HepG2 (cell line): ENCODE measurements around the gene APEX1. TPM values are rescaled to one million over a fixed set of nuclear protein-coding genes. Genes with fewer than 3 reads are reported as not detected.

Experiments used
- ARNT ChIP-seq: fragments of 450-650 bp; IDR thresholded peaks from 2 replicates; pipeline ENCODE4 v1.6.1; 2017
- BRCA1 ChIP-seq: sonication (generic); formaldehyde crosslinking; IDR thresholded peaks from 2 replicates; pipeline ENCODE4 v1.4.0; 2020; ENCODE audit warnings: missing genetic modification reagents
- CREM ChIP-seq, 2 experiments: sonication (generic) in 1 of 2; formaldehyde crosslinking in 1 of 2; IDR thresholded peaks; 2 replicates each; pipeline versions ENCODE4 v1.4.0 to v1.6.1; 2016 to 2020; ENCODE audit warnings: antibody characterized with exemption in 1 of 2, mild to moderate bottlenecking in 1 of 2, missing genetic modification reagents in 1 of 2
- DNMT3B ChIP-seq: conservative IDR thresholded peaks from 2 replicates; pipeline ENCODE4 v1.6.1; 2016; ENCODE audit warnings: missing biosample characterization, control low read depth
- ERF ChIP-seq: IDR thresholded peaks from 2 replicates; pipeline ENCODE4 v1.6.1; 2018; ENCODE audit warnings: missing biosample characterization, missing genetic modification reagents
- POLR2AphosphoS5 ChIP-seq: IDR thresholded peaks from 2 replicates; pipeline ENCODE4 v1.6.1; 2012; ENCODE audit warnings: low read depth, low read length
- PRPF4 ChIP-seq: fragments of 200-400 bp; formaldehyde crosslinking; IDR thresholded peaks from 2 replicates; pipeline ENCODE4 v1.6.1; 2016; ENCODE audit warnings: low read length, low read depth; ENCODE audit not compliant: poor library complexity, severe bottlenecking
- SNAPC2 ChIP-seq: sonication (generic); formaldehyde crosslinking; IDR thresholded peaks from 2 replicates; pipeline ENCODE4 v1.8.1; 2022; ENCODE audit warnings: mild to moderate bottlenecking, missing genetic modification reagents
- ZFP62 ChIP-seq: sonication (generic); formaldehyde crosslinking; IDR thresholded peaks from 2 replicates; pipeline ENCODE4 v1.4.0; 2020; ENCODE audit warnings: missing genetic modification reagents
- ZNF124 ChIP-seq: sonication (generic); formaldehyde crosslinking; IDR thresholded peaks from 2 replicates; pipeline ENCODE4 v1.4.0; 2020; ENCODE audit warnings: missing genetic modification reagents
- ZNF563 ChIP-seq: sonication (generic); formaldehyde crosslinking; IDR thresholded peaks from 2 replicates; pipeline ENCODE4 v1.8.0; 2022; ENCODE audit warnings: mild to moderate bottlenecking, moderate library complexity, missing genetic modification reagents
- ZSCAN25 ChIP-seq: sonication (generic); formaldehyde crosslinking; IDR thresholded peaks from 2 replicates; pipeline ENCODE4 v1.8.0; 2022; ENCODE audit warnings: mild to moderate bottlenecking, missing genetic modification reagents
- ZSCAN9 ChIP-seq: IDR thresholded peaks from 2 replicates; pipeline ENCODE4 v1.6.1; 2016; ENCODE audit warnings: borderline replicate concordance
- polyA plus RNA-seq, 8 experiments: library from polyadenylated mRNA; depleted of rRNA in 3 of 8; stranded (reverse) in 7 of 8; unstranded in 1 of 8; fragments of >200 nt; fragmentation: Illumina TruSeq in 4 of 8; extraction: Trizol in 4 of 8; gene quantifications; 2 replicates each; pipeline versions ENCODE4 v1.2.1 to v1.2.3, GENCODE V29; 2011 to 2016; ENCODE audit warnings: low read depth in 4 of 8, missing spikeins in 1 of 8, mixed read lengths in 1 of 8; ENCODE audit not compliant: insufficient read depth in 1 of 8
- total RNA-seq, 5 experiments: library from RNA; depleted of rRNA; stranded (reverse); fragments of >200 nt; fragmentation: Illumina TruSeq; extraction: Trizol; gene quantifications; 2 replicates each; pipeline ENCODE4 v1.2.3, GENCODE V29; 2016; ENCODE audit warnings: low read depth in 1 of 5
- TF ChIP-seq, protein P1 (sequence below): sonication (generic); formaldehyde crosslinking; IDR thresholded peaks from 2 replicates; pipeline ENCODE4 v1.4.0; 2020; ENCODE audit warnings: missing genetic modification reagents
- TF ChIP-seq, protein P2 (sequence below): sonication (generic); formaldehyde crosslinking; IDR thresholded peaks from 2 replicates; pipeline ENCODE4 v1.5.0; 2020; ENCODE audit warnings: mild to moderate bottlenecking, missing genetic modification reagents
- TF ChIP-seq, protein P3 (sequence below): sonication (generic); formaldehyde crosslinking; IDR thresholded peaks from 2 replicates; pipeline ENCODE4 v1.4.0; 2020; ENCODE audit warnings: mild to moderate bottlenecking, missing genetic modification reagents

The APEX1 gene
- total and polyA plus RNA-seq, 2 of the 13 experiments (the other 11 are each of a cell fraction or from before 2014, with no cell fraction given) = 171 to 405 TPM

DNA sequence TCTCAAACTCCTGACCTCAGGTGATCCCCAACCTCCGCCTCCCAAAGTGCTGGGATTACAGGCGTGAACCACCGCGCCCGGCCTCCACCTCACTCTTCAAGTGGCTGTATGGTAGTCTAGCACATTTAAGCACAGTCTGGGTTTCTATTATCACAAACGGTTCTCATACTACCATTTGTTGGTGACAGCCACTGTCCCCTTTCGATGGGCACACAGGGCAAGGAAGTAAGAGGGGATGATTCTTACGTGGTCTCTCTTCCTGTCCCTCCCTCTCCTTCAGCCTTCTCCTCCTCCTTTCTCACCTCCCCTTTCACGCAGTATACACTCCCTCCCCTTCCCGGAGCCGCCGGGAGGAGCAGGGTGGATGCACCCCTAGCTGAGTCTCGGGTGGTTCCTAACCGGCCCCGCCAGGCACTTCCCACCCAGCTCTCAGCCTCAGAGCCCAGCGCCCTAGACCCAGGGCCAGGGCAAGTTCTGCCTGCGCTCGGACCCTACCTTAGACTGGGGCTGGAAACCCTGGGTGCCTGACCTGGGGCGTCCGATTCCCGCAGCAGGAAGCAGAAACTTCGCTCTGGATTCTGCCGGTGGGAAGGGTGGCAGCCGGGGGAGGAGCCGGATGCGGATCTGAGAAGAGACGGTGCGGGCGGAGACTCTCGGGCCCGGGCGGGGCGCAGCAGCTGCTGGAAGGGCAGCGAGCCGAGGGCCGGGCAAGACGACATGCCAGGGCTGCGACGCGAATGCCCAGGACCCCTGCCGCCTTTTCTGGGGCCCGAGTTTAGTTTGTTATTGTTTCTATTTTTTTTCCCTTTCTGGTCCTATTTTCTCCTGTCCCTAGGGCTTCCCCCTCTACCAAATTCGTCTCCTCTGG lies 41.9 kb upstream of the APEX1 start, which contains the start of gene TEP1 (continued):
- TF ChIP-seq SNAPC2 (CRISPR knock-in tag) = peak; percentile 63; the same call in 1 of the 2 replicates
- peak; percentile 89 for TF ChIP-seq POLR2AphosphoS5
- no peak; the same call in 1 of the 2 replicates for TF ChIP-seq ZSCAN9 (CRISPR knock-in tag)
- peak; percentile 75; the same call in 1 of the 2 replicates for TF ChIP-seq ZSCAN25 (CRISPR knock-in tag)
- no peak for TF ChIP-seq ARNT
- TF ChIP-seq, protein P1, sequence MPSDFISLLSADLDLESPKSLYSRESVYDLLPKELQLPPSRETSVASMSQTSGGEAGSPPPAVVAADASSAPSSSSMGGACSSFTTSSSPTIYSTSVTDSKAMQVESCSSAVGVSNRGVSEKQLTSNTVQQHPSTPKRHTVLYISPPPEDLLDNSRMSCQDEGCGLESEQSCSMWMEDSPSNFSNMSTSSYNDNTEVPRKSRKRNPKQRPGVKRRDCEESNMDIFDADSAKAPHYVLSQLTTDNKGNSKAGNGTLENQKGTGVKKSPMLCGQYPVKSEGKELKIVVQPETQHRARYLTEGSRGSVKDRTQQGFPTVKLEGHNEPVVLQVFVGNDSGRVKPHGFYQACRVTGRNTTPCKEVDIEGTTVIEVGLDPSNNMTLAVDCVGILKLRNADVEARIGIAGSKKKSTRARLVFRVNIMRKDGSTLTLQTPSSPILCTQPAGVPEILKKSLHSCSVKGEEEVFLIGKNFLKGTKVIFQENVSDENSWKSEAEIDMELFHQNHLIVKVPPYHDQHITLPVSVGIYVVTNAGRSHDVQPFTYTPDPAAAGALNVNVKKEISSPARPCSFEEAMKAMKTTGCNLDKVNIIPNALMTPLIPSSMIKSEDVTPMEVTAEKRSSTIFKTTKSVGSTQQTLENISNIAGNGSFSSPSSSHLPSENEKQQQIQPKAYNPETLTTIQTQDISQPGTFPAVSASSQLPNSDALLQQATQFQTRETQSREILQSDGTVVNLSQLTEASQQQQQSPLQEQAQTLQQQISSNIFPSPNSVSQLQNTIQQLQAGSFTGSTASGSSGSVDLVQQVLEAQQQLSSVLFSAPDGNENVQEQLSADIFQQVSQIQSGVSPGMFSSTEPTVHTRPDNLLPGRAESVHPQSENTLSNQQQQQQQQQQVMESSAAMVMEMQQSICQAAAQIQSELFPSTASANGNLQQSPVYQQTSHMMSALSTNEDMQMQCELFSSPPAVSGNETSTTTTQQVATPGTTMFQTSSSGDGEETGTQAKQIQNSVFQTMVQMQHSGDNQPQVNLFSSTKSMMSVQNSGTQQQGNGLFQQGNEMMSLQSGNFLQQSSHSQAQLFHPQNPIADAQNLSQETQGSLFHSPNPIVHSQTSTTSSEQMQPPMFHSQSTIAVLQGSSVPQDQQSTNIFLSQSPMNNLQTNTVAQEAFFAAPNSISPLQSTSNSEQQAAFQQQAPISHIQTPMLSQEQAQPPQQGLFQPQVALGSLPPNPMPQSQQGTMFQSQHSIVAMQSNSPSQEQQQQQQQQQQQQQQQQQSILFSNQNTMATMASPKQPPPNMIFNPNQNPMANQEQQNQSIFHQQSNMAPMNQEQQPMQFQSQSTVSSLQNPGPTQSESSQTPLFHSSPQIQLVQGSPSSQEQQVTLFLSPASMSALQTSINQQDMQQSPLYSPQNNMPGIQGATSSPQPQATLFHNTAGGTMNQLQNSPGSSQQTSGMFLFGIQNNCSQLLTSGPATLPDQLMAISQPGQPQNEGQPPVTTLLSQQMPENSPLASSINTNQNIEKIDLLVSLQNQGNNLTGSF (CRISPR knock-in tag) = no peak
- TF ChIP-seq ERF (CRISPR knock-in tag) = peak; percentile 90
- TF ChIP-seq PRPF4 = no peak
- no peak for TF ChIP-seq CREM (IDR thresholded peaks at IDR 0.05)
- no peak for TF ChIP-seq CREM (CRISPR knock-in tag; IDR thresholded peaks at IDR 0.05)
- no peak; the same call in 1 of the 2 replicates for TF ChIP-seq DNMT3B (CRISPR knock-in tag)
- TF ChIP-seq BRCA1 (CRISPR knock-in tag) = peak; percentile 80; the same call in 1 of the 2 replicates
- TF ChIP-seq, protein P2, sequence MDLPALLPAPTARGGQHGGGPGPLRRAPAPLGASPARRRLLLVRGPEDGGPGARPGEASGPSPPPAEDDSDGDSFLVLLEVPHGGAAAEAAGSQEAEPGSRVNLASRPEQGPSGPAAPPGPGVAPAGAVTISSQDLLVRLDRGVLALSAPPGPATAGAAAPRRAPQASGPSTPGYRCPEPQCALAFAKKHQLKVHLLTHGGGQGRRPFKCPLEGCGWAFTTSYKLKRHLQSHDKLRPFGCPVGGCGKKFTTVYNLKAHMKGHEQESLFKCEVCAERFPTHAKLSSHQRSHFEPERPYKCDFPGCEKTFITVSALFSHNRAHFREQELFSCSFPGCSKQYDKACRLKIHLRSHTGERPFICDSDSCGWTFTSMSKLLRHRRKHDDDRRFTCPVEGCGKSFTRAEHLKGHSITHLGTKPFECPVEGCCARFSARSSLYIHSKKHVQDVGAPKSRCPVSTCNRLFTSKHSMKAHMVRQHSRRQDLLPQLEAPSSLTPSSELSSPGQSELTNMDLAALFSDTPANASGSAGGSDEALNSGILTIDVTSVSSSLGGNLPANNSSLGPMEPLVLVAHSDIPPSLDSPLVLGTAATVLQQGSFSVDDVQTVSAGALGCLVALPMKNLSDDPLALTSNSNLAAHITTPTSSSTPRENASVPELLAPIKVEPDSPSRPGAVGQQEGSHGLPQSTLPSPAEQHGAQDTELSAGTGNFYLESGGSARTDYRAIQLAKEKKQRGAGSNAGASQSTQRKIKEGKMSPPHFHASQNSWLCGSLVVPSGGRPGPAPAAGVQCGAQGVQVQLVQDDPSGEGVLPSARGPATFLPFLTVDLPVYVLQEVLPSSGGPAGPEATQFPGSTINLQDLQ = peak; percentile 95
- TF ChIP-seq, protein P3, sequence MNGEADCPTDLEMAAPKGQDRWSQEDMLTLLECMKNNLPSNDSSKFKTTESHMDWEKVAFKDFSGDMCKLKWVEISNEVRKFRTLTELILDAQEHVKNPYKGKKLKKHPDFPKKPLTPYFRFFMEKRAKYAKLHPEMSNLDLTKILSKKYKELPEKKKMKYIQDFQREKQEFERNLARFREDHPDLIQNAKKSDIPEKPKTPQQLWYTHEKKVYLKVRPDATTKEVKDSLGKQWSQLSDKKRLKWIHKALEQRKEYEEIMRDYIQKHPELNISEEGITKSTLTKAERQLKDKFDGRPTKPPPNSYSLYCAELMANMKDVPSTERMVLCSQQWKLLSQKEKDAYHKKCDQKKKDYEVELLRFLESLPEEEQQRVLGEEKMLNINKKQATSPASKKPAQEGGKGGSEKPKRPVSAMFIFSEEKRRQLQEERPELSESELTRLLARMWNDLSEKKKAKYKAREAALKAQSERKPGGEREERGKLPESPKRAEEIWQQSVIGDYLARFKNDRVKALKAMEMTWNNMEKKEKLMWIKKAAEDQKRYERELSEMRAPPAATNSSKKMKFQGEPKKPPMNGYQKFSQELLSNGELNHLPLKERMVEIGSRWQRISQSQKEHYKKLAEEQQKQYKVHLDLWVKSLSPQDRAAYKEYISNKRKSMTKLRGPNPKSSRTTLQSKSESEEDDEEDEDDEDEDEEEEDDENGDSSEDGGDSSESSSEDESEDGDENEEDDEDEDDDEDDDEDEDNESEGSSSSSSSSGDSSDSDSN (CRISPR knock-in tag) = peak; percentile 98
- no peak for TF ChIP-seq ZFP62 (CRISPR knock-in tag)
- no peak for TF ChIP-seq ZNF124 (CRISPR knock-in tag)
- TF ChIP-seq ZNF563 = peak; percentile 83; the same call in 1 of the 2 replicates
